ENCODE data around the gene APBB2. TPM values are rescaled to one million over a fixed set of nuclear protein-coding genes. Genes with fewer than 3 reads are reported as not detected.

APBB2 gene
- total RNA-seq, 2 donors from 2014 or later = 37.3 to 75.3 TPM

GRCh38 chr4:41103657-41104056 lies 110.7 kb downstream of the APBB2 start:
- Histone ChIP-seq H3K9me3 (no peaks in the 10 kb centered on the region), H3K4me3 (no peak overlapping the region), H3K4me1 (peaks cover 0 to 40% of the 10 kb centered on the region in 2 donors), H3K27ac (peak overlapping the region; percentile 57 to 65), H3K27me3 (no peaks in the 10 kb centered on the region), H3K36me3 (no peaks in the 10 kb centered on the region)
- TF ChIP-seq, protein P1, sequence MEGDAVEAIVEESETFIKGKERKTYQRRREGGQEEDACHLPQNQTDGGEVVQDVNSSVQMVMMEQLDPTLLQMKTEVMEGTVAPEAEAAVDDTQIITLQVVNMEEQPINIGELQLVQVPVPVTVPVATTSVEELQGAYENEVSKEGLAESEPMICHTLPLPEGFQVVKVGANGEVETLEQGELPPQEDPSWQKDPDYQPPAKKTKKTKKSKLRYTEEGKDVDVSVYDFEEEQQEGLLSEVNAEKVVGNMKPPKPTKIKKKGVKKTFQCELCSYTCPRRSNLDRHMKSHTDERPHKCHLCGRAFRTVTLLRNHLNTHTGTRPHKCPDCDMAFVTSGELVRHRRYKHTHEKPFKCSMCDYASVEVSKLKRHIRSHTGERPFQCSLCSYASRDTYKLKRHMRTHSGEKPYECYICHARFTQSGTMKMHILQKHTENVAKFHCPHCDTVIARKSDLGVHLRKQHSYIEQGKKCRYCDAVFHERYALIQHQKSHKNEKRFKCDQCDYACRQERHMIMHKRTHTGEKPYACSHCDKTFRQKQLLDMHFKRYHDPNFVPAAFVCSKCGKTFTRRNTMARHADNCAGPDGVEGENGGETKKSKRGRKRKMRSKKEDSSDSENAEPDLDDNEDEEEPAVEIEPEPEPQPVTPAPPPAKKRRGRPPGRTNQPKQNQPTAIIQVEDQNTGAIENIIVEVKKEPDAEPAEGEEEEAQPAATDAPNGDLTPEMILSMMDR (IDR thresholded peaks at IDR 0.05) = no peak
- DNase-seq (ENCODE audit: low spot score) = no peak

DNA sequence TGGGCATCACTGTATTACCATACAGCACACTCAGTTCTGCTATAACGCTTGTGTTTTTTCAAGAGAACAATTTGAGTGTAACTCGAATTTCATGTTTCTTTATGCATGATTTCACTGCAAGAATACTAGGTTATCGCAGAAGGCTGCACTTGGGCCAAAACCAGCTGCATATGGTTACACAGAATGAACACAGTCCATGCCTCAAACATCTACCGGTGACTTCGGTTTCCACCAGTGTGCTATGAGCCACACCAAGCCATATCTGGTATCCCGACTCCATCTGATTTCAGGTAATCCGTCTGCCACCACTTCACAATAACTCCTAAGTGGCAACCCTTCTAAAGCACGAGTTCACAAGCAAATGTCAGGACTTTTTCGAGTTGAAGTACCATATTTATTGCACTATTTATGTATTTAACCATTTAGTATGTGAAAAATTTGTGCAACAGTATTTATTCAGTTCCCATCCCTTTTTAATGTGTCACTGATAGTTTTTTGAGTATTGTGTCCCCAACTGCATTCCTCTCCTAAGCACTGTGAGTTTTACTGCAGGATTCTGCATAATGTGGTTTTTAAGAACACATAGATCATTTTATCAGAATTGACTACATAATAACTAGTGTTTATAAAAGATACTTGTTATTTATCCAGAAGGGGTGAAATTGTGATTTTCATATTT lies 111.8 kb downstream of the APBB2 start:
- no peaks in the 10 kb centered on the region for H3K36me3 ChIP-seq
- no peaks in the 10 kb centered on the region for H3K27me3 ChIP-seq
- no peak for DNase-seq (ENCODE audit: low spot score)
- peak overlapping the region; percentile 57 to 65 for H3K27ac ChIP-seq
- TF ChIP-seq, protein P1 (IDR thresholded peaks at IDR 0.05) = no peak
- peaks cover 0 to 51% of the 10 kb centered on the region in 2 donors for H3K4me1 ChIP-seq
- no peak overlapping the region for H3K4me3 ChIP-seq
- H3K9me3 ChIP-seq = no peaks in the 10 kb centered on the region

DNA sequence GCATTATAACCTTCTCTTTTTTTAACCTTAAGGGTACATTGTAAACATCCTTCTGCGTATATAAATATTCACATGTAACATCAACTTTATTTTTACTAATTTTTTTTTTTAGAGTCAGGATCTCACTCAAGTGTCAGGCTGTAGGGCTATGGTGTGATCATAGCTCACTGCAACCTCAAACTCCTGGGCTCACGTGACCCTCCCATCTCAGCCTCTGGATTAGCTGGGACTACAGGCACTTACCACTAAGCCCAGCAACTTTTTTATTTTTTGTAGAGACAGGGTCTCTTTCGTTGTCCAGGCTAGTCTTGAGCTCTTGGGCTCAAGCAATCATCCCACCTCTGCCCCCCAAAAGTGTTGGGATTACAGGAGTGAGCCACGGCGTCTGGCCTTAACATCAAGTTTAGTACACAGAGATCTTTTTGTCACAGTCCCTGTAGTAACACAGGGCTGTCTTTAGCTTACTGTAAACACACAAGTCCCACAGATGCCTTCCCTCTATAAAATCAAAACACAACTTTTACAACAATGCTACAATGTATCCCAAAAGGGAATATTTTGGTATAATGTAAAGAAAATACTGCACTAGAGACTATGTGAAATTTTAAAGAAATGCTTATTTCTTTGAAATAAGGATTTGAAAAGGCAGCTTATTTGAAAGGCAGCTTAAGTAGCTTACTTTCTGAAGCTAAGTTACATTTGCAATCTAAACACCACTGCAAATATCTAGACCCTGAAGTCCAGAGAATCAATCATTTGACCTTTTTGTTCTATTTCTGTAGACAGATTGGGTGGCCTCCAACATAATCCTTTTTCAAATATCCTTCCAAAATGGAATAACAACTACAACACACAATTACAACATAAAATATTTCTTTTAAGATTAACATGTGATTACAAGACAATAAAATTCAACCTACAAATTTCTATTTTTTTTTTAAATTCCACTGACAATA lies 116.0 kb downstream of the APBB2 start:
- H3K9me3 ChIP-seq = no peaks in the 10 kb centered on the region
- TF ChIP-seq, protein P1 (IDR thresholded peaks at IDR 0.05) = no peak
- H3K4me1 ChIP-seq = peaks cover 0 to 41% of the 10 kb centered on the region in 2 donors
- H3K27ac ChIP-seq = peak overlapping the region; percentile 11 to 48
- H3K27me3 ChIP-seq = no peaks in the 10 kb centered on the region
- no peak for DNase-seq (ENCODE audit: low spot score)
- H3K36me3 ChIP-seq = no peaks in the 10 kb centered on the region
- no peak overlapping the region for H3K4me3 ChIP-seq

DNA sequence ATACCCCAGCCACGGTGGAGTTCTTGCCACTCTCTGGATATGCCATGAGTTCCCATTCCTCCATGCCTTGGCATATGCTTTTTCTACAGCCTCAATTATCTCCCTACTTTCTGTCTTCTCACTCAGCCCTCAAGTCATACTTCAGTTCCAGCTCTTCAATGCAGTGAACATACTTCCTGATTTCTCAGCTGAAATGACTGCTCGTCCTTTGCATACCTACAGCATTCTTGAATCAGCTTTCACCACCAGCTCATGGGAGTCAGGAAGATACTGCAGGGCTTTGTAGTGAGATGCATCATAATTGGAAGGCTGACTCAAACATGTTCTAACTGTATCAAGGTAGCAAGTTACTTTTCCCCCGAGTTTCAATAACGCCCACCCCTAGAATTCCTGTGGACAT lies 118.4 kb downstream of the APBB2 start:
- H3K4me1 ChIP-seq = peaks cover 0 to 40% of the 10 kb centered on the region in 2 donors
- no peak for DNase-seq (ENCODE audit: low spot score)
- no peak overlapping the region for H3K4me3 ChIP-seq
- TF ChIP-seq, protein P1 (IDR thresholded peaks at IDR 0.05) = no peak
- H3K27ac ChIP-seq = peak overlapping the region in 1 of 2 donors; percentile 22
- no peaks in the 10 kb centered on the region for H3K36me3 ChIP-seq
- H3K27me3 ChIP-seq = no peaks in the 10 kb centered on the region
- no peaks in the 10 kb centered on the region for H3K9me3 ChIP-seq

DNA sequence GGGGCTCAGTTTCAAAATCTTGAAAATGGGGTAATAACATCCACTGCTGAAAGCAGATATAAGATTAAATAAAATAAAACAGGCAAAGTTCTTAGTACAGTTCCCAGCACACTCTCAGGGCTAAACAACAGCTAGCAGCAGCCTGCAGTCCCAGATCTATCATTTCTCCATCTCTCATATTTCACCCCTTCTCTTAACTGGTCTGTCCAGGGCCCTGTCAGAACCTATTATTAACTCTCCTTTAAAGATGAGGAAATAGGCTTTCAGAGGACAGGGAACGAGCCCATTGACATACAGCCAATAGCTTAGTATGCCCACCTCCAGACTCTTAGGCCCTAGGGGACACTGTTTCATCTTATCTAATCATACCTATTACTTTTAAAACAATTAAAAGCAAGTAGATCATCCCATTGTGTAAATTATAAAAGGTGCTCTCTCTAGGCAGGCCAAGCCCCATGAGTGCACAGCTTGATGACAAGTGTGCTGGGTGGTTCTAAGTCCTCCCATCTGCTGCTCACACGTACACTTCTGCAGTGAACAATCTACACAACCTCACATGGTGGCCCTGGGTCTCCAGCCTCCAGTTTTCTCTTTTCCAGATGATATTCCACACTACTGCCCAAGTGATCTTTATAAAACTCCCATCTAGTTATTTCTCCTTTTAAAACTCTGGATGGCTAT lies 119.0 kb downstream of the APBB2 start:
- peaks cover 0 to 40% of the 10 kb centered on the region in 2 donors for H3K4me1 ChIP-seq
- no peak for DNase-seq (ENCODE audit: low spot score)
- H3K9me3 ChIP-seq = no peaks in the 10 kb centered on the region
- H3K27ac ChIP-seq = peak overlapping the region in 1 of 2 donors; percentile 22
- no peaks in the 10 kb centered on the region for H3K36me3 ChIP-seq
- H3K27me3 ChIP-seq = no peaks in the 10 kb centered on the region
- no peak overlapping the region for H3K4me3 ChIP-seq
- TF ChIP-seq, protein P1 (IDR thresholded peaks at IDR 0.05) = no peak

Data from right atrium auricular region (tissue), 2 donors.